Activated CD4-positive, alpha-beta T cell treated with anti-CD3 and anti-CD28 coated beads, Interleukin-2, Interleukin-4, amounts not matched to agents 100 ng/mL and 50 ng/mL, durations not matched to agents 16 hours and 8 hours (primary cell): ENCODE measurements around the gene SAC3D1.
"Not testable (repeated sequence)": the region's sequence is repeated elsewhere in the genome, so short reads cannot be mapped to it uniquely, and the experiment has no call there.

Source experiments
- DNase-seq: peaks from one replicate; pipeline ENCODE4 v3.0.0-alpha.2; 2020; ENCODE audit warnings: low spot score

The SAC3D1 gene

GRCh38 chr11:65040847-65041622, at the start of gene SAC3D1:
Gene SAC3D1, plus strand, starts transcription at chr11:65041210. Its CDS starts 83 bp downstream, at chr11:65041293.
- DNase-seq, result peak; percentile 95

- DNase-seq, result no peak
Observed at GRCh38 chr11:64994318-64994717, 46.7 kb upstream of the SAC3D1 start.

GRCh38 chr11:64996327-64996709, 44.7 kb upstream of the SAC3D1 start:
- DNase-seq, result no peak

GRCh38 chr11:64996710-64997380, 44.2 kb upstream of the SAC3D1 start, which contains the start of gene BATF2:
Gene BATF2, minus strand, starts transcription at chr11:64996971. Its CDS starts 57 bp downstream, at chr11:64996914.
- DNase-seq, result no peak

- DNase-seq, result peak; percentile 18
Observed at GRCh38 chr11:64998141-64998540, 42.9 kb upstream of the SAC3D1 start.

- peak; percentile 9 for DNase-seq
Observed at GRCh38 chr11:64998690-64999431, 42.1 kb upstream of the SAC3D1 start.

- DNase-seq, result no peak
Observed at GRCh38 chr11:64999478-64999877, 41.5 kb upstream of the SAC3D1 start.

GRCh38 chr11:65002706-65003105, 38.3 kb upstream of the SAC3D1 start:
- no peak for DNase-seq

GRCh38 chr11:65003282-65003681, 37.7 kb upstream of the SAC3D1 start:
- DNase-seq, result no peak

GRCh38 chr11:65003968-65004367, 37.0 kb upstream of the SAC3D1 start:
- DNase-seq, result not testable (repeated sequence)

- DNase-seq, result no peak
Observed at GRCh38 chr11:65008016-65008415, 33.0 kb upstream of the SAC3D1 start.

- DNase-seq, result no peak
Observed at GRCh38 chr11:65008873-65009272, 32.1 kb upstream of the SAC3D1 start.

- peak; percentile 92 for DNase-seq
Observed at GRCh38 chr11:65013130-65013887, 27.7 kb upstream of the SAC3D1 start.

GRCh38 chr11:65013888-65014725, 26.9 kb upstream of the SAC3D1 start, which contains the start of gene ARL2:
Gene ARL2, plus strand, starts transcription at chr11:65014160. Its CDS starts 48 bp downstream, at chr11:65014208.
- peak; percentile 90 for DNase-seq

- DNase-seq, result no peak
Observed at GRCh38 chr11:65014726-65015227, 26.2 kb upstream of the SAC3D1 start.

GRCh38 chr11:65016705-65017104, 24.3 kb upstream of the SAC3D1 start:
- no peak for DNase-seq

- DNase-seq, result no peak
Observed at GRCh38 chr11:65017937-65018336, 23.1 kb upstream of the SAC3D1 start.

- no peak for DNase-seq
Observed at GRCh38 chr11:65019824-65020223, 21.2 kb upstream of the SAC3D1 start.

GRCh38 chr11:65021003-65021402, 20.0 kb upstream of the SAC3D1 start:
- DNase-seq, result no peak

GRCh38 chr11:65021509-65021908, 19.5 kb upstream of the SAC3D1 start:
- no peak for DNase-seq

GRCh38 chr11:65023502-65023901, 17.5 kb upstream of the SAC3D1 start:
- not testable (repeated sequence) for DNase-seq
